ENCODE measurements around the gene ATXN2. TPM values are rescaled to one million over a fixed set of nuclear protein-coding genes. Genes with fewer than 3 reads are reported as not detected.

Gene ATXN2
- total RNA-seq, 1 experiment from 2014 or later = 56.3 TPM

- no peak for TF ChIP-seq PRDM15 (CRISPR knock-in tag; IDR thresholded peaks at IDR 0.05)
Measured at GRCh38 chr12:111444314-111444924, 154.7 kb downstream of the ATXN2 start (continued).

- ATAC-seq (no peak), DNase-seq (ENCODE audit: low spot score) (no peak)
- Mint-ChIP-seq H3K4me3 (no peak overlapping the region), H3K27me3 (ENCODE audit: low read depth) (no peaks in the 10 kb centered on the region), H3K9me3 (no peaks in the 10 kb centered on the region), H3K4me1 (peaks cover 27% of the 10 kb centered on the region), H3K36me3 (peaks cover 25% of the 10 kb centered on the region), H3K27ac (peak overlapping the region; percentile 85)
- ChIA-PET POLR2A (interaction anchor here (0.6 to 1.5 kb wide), 2 partner anchors 32 to 149 kb away, joined by 3 to 5 read pairs; no protein-coding TSS in a partner anchor), CTCF (interaction anchor here (1.8 to 3.8 kb wide), 4 partner anchors 8 to 47 kb away, joined by 7 to 38 read pairs (median 12); no protein-coding TSS in a partner anchor)
- no peak for TF ChIP-seq FOXJ3 (CRISPR knock-in tag; IDR thresholded peaks at IDR 0.05; ENCODE audit: borderline replicate concordance)
- no peak for TF ChIP-seq STAT6 (CRISPR knock-in tag; conservative IDR thresholded peaks at IDR 0.05; ENCODE audit: low read depth)
- TF ChIP-seq CREB1 (CRISPR knock-in tag; IDR thresholded peaks at IDR 0.05) = no peak
- TF ChIP-seq ELF4 (CRISPR knock-in tag; IDR thresholded peaks at IDR 0.05; ENCODE audit: low read depth) = no peak
- no peak for TF ChIP-seq ZNF317 (CRISPR knock-in tag; IDR thresholded peaks at IDR 0.05; ENCODE audit: borderline replicate concordance, low read depth)
- no peak for TF ChIP-seq MYBL2 (CRISPR knock-in tag; IDR thresholded peaks at IDR 0.05)
- no peak for TF ChIP-seq RORB (CRISPR knock-in tag; IDR thresholded peaks at IDR 0.05)
- TF ChIP-seq E2F5 (CRISPR knock-in tag; IDR thresholded peaks at IDR 0.05) = no peak
- no peak for TF ChIP-seq PRDM15 (CRISPR knock-in tag; IDR thresholded peaks at IDR 0.05)
- TF ChIP-seq ATF1 (CRISPR knock-in tag; IDR thresholded peaks at IDR 0.05) = no peak
Measured at GRCh38 chr12:111443586-111443985, 155.5 kb downstream of the ATXN2 start.

GRCh38 chr12:111443086-111443485 is 156.0 kb downstream of the ATXN2 start:
- CTCF ChIA-PET = interaction anchor here (1.8 to 3.8 kb wide), 4 partner anchors 9 to 46 kb away, joined by 7 to 38 read pairs (median 12); no protein-coding TSS in a partner anchor
- ATAC-seq = no peak
- Mint-ChIP-seq H3K36me3 (peaks cover 20% of the 10 kb centered on the region), H3K9me3 (no peaks in the 10 kb centered on the region), H3K4me1 (peaks cover 30% of the 10 kb centered on the region), H3K27ac (peak overlapping the region; percentile 85), H3K4me3 (no peak overlapping the region), H3K27me3 (ENCODE audit: low read depth) (no peaks in the 10 kb centered on the region)
- DNase-seq (ENCODE audit: low spot score) = no peak
- POLR2A ChIA-PET = interaction anchor here (0.6 kb wide), 1 partner anchor 149 kb away, joined by 3 read pairs; no protein-coding TSS in a partner anchor
- TF ChIP-seq E2F1 (CRISPR knock-in tag; IDR thresholded peaks at IDR 0.05) (no peak), SMAD3 (CRISPR knock-in tag; IDR thresholded peaks at IDR 0.05; ENCODE audit: borderline replicate concordance) (no peak), MLX (CRISPR knock-in tag; IDR thresholded peaks at IDR 0.05) (no peak), CREB1 (CRISPR knock-in tag; IDR thresholded peaks at IDR 0.05) (0 out of 2 replicates have a peak, but pooled peaks have one; percentile 29), EMX1 (CRISPR knock-in tag; IDR thresholded peaks at IDR 0.05) (no peak)

Data from WTC11 (cell line).